Measurements from ENCODE around the gene ZNF3. TPM values are rescaled to one million over a fixed set of nuclear protein-coding genes. Genes with fewer than 3 reads are reported as not detected.

ZNF3 gene
- total and polyA plus RNA-seq, 9 of the 15 experiments (the other 6 are each of a cell fraction or from before 2014, with no cell fraction given): 30.0 to 64.9 (median 51.5) TPM

- TF ChIP-seq, protein P1, sequence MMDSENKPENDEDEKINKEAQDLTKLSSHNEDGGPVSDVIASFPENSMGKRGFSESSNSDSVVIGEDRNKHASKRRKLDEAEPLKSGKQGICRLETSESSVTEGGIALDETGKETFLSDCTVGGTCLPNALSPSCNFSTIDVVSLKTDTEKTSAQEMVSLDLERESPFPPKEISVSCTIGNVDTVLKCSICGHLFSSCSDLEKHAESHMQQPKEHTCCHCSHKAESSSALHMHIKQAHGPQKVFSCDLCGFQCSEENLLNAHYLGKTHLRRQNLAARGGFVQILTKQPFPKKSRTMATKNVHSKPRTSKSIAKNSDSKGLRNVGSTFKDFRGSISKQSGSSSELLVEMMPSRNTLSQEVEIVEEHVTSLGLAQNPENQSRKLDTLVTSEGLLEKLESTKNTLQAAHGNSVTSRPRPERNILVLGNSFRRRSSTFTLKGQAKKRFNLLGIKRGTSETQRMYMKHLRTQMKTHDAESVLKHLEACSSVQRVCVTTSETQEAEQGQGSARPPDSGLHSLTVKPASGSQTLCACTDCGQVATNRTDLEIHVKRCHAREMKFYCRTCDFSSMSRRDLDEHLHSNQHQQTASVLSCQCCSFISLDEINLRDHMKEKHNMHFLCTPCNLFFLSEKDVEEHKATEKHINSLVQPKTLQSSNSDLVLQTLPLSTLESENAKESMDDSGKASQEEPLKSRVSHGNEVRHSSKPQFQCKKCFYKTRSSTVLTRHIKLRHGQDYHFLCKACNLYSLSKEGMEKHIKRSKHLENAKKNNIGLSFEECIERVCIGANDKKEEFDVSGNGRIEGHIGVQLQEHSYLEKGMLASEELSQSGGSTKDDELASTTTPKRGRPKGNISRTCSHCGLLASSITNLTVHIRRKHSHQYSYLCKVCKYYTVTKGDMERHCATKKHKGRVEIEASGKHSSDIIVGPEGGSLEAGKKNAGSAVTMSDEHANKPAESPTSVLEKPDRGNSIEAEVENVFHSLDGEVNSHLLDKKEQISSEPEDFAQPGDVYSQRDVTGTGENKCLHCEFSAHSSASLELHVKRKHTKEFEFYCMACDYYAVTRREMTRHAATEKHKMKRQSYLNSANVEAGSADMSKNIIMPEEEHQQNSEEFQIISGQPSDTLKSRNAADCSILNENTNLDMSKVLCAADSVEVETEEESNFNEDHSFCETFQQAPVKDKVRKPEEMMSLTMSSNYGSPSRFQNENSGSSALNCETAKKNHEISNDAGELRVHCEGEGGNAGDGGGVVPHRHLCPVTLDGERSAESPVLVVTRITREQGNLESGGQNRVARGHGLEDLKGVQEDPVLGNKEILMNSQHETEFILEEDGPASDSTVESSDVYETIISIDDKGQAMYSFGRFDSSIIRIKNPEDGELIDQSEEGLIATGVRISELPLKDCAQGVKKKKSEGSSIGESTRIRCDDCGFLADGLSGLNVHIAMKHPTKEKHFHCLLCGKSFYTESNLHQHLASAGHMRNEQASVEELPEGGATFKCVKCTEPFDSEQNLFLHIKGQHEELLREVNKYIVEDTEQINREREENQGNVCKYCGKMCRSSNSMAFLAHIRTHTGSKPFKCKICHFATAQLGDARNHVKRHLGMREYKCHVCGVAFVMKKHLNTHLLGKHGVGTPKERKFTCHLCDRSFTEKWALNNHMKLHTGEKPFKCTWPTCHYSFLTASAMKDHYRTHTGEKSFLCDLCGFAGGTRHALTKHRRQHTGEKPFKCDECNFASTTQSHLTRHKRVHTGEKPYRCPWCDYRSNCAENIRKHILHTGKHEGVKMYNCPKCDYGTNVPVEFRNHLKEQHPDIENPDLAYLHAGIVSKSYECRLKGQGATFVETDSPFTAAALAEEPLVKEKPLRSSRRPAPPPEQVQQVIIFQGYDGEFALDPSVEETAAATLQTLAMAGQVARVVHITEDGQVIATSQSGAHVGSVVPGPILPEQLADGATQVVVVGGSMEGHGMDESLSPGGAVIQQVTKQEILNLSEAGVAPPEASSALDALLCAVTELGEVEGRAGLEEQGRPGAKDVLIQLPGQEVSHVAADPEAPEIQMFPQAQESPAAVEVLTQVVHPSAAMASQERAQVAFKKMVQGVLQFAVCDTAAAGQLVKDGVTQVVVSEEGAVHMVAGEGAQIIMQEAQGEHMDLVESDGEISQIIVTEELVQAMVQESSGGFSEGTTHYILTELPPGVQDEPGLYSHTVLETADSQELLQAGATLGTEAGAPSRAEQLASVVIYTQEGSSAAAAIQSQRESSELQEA (IDR thresholded peaks at IDR 0.05; ENCODE audit: low read depth): peak; percentile 49; the same call in 1 of the 2 replicates
- TF ChIP-seq PTRF (tag; IDR thresholded peaks at IDR 0.05) (no peak), AFF1 (IDR thresholded peaks at IDR 0.05; ENCODE audit: low read depth in 1 of 2, partially characterized antibody in 2 of 2) (no peak), SRF (CRISPR knock-in tag; IDR thresholded peaks at IDR 0.05) (peak in 1 of 2 experiments; percentile 11; a peak in 1 of 4 replicates), MEIS2 (IDR thresholded peaks at IDR 0.05; ENCODE audit: partially characterized antibody) (peak; percentile 53), NCOR1 (IDR thresholded peaks at IDR 0.05) (peak; percentile 91), NR1H2 (CRISPR knock-in tag; IDR thresholded peaks at IDR 0.05) (no peak), ZNF282 (CRISPR knock-in tag; IDR thresholded peaks at IDR 0.05) (no peak), BCOR (IDR thresholded peaks at IDR 0.05) (0 out of 2 replicates have a peak, but pooled peaks have one; percentile 33), CBFA2T2 (conservative IDR thresholded peaks at IDR 0.05) (peak; percentile 96)
- TF ChIP-seq, protein P2, sequence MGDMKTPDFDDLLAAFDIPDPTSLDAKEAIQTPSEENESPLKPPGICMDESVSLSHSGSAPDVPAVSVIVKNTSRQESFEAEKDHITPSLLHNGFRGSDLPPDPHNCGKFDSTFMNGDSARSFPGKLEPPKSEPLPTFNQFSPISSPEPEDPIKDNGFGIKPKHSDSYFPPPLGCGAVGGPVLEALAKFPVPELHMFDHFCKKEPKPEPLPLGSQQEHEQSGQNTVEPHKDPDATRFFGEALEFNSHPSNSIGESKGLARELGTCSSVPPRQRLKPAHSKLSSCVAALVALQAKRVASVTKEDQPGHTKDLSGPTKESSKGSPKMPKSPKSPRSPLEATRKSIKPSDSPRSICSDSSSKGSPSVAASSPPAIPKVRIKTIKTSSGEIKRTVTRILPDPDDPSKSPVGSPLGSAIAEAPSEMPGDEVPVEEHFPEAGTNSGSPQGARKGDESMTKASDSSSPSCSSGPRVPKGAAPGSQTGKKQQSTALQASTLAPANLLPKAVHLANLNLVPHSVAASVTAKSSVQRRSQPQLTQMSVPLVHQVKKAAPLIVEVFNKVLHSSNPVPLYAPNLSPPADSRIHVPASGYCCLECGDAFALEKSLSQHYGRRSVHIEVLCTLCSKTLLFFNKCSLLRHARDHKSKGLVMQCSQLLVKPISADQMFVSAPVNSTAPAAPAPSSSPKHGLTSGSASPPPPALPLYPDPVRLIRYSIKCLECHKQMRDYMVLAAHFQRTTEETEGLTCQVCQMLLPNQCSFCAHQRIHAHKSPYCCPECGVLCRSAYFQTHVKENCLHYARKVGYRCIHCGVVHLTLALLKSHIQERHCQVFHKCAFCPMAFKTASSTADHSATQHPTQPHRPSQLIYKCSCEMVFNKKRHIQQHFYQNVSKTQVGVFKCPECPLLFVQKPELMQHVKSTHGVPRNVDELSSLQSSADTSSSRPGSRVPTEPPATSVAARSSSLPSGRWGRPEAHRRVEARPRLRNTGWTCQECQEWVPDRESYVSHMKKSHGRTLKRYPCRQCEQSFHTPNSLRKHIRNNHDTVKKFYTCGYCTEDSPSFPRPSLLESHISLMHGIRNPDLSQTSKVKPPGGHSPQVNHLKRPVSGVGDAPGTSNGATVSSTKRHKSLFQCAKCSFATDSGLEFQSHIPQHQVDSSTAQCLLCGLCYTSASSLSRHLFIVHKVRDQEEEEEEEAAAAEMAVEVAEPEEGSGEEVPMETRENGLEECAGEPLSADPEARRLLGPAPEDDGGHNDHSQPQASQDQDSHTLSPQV (IDR thresholded peaks at IDR 0.05): no peak
These were observed 19.9 kb downstream of the ZNF3 start (continued) for GRCh38 chr7:100061518-100062193.
